ENCODE results near the gene KCND3.

KCND3 gene

GRCh38 chr1:111989531-111990025, at the start of gene KCND3:
Gene KCND3 (minus strand): TSS chr1:111989668.
- DNase-seq, result peak in 1 of 2 donors; percentile 40

DNA sequence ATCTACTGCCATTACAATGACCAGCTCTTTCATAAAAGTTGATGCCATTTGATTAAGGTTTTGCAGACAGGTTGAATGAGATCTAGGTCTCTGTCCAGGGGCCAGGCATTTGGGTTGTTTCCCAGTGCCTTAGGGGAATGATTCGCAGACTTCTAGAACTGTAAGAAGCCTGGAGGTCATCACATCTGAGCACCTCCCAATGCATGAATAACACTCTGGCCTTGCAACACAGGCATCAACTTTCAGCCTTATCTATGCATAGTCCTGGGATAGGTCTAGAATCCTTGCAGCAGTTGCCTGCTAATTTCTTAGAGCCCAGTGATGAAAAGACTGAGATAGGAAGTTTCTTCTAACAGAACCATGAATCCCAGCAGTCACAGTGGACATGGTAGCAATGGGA, 44.8 kb upstream of the KCND3 start:
- no peak for DNase-seq

DNA sequence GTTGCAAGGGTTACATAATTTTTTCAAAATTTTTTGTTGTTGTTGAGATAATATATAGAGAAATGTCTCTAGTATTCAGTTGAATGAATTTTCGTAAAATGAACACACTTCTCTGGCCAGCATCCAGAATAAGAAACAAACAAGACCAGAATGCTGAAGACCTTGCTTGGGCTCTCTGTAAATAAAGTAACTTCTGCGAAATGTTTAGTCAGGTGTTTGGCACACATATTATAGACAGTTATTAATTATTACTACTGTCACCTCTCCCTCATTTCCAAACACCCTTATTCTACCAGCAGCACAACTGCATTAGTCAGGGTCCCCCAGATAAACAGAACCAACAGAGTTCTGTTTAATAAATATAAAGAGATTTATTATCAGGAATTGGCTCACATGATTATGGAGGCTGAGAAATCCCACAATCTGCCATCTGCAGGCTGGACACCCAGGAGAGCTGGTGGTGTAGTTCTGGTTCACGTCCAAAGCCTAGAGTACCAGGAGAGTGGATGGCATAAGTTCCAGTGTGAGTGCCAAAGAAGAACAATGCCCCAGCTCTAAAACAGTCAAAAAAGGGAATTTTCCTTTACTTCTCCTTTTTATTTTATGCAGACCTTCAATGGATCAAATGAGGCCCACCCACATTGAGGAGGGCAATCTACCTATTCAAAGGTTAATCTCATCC, 44.1 kb upstream of the KCND3 start:
- DNase-seq, result no peak

- no peak for DNase-seq
Observed at GRCh38 chr1:112030157-112030556, 40.7 kb upstream of the KCND3 start.

- no peak for DNase-seq
Observed at GRCh38 chr1:112027696-112028095, 38.2 kb upstream of the KCND3 start.

DNA sequence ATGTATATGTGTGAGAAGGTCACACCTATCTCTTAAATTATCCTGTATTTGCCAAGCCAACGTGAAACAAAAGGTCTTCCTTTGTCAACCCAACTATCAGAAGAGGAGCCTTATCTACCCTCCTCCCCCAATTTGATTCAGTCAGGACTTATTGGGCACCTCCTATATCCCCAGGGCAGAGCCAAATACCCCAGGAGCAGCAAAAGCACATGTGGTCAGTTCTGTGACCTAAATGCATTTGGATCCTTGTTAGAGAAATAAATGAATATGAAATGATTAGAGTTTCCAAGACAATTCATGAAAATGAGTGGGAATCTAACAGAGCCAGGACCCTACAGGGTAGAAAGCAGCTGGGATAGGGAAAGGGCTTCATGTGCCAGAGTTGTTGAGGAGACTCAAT, 37.0 kb upstream of the KCND3 start:
- DNase-seq, result no peak

- DNase-seq, result no peak
Observed at GRCh38 chr1:112026016-112026415, 36.5 kb upstream of the KCND3 start.

DNA sequence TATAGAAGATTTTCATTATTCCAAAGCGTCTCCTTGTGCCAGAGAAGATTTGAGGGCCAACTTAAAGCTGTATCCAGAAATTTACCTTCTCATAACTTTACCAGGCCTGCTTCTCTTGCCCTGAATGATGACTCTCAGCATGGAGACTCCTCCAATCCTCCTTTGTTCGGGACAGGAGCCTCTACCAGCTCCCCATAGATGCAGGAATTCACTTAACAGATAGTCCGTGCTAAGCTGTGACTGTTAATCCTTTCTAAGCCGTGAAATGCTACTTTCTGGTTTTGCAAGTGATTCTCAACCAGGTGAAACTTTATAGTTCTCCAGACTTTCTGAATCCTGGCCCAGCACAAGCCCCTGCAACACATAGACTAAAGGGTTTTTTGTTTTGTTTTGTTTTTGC, 31.8 kb upstream of the KCND3 start:
- no peak for DNase-seq

DNA sequence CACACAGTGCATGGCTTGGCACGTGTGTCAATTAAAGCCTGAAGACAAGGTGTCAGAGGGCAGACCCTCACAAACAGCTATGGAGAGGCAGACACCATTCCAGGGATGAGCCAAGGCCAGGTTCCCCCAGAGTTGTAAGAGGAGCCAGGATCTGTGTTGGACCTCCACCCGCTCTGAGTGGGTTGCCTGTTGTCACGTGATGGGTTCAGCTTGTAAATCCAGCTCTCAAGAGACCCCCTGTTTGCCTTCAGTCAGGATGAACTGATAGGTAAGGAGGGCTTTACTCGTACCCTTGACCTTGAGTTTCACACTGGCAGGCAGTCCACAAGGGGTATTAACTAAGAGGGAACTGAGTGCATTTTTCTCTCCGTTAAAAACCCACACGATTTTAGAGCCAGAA, 27.7 kb upstream of the KCND3 start:
- no peak for DNase-seq

- no peak for DNase-seq
Observed at GRCh38 chr1:112012823-112013222, 23.4 kb upstream of the KCND3 start.

DNA sequence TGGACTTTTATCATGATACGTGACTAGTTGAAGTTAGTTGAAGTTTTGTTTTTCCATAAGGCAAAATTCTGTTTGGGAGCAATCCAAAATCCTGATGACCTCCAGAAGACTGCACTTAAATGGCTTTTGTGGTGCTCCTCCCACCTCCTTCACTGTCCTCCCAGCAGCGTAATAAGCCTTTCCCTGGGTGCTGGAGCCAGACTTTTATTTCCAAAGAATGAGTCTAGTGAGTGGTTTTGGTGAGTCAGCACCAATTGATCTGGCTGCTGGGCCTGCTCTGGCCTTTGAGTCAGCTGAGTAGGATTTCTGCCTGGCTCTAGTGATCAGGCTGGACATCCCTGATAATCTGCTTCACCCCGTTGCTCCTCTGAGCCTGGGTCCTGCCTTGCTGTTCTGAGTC, 21.7 kb upstream of the KCND3 start:
- DNase-seq, result no peak

GRCh38 chr1:112007169-112007568, 17.7 kb upstream of the KCND3 start:
- DNase-seq, result no peak

GRCh38 chr1:112006416-112007025, 17.1 kb upstream of the KCND3 start:
- no peak for DNase-seq

- DNase-seq, result no peak
Observed at GRCh38 chr1:112004076-112004475, 14.6 kb upstream of the KCND3 start.

- no peak for DNase-seq
Observed at GRCh38 chr1:112002514-112002913, 13.0 kb upstream of the KCND3 start.

GRCh38 chr1:112001436-112001835, 12.0 kb upstream of the KCND3 start:
- no peak for DNase-seq

GRCh38 chr1:112000048-112000447, 10.6 kb upstream of the KCND3 start:
- DNase-seq, result no peak

DNA sequence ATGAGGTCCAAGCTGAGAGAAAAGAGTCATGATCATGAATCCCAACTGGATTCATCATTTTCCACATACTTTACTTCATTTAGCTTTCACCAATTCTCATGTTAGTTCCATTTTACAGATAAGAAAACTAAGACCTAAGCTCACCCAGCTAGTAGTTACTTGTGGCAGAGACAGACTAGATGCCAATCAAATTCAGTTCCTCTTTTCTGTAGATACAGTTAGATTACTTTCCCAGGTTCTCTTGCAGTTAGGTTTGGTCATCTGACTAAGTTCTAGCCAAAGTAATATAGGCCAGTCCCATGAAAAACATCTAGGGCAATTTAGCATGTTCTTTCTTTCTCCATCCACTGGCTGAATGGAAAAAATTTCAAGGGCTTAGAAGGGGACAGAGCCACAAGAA, 8.9 kb upstream of the KCND3 start:
- DNase-seq, result no peak

GRCh38 chr1:111992476-111992875, 3.0 kb upstream of the KCND3 start:
- no peak for DNase-seq

DNA sequence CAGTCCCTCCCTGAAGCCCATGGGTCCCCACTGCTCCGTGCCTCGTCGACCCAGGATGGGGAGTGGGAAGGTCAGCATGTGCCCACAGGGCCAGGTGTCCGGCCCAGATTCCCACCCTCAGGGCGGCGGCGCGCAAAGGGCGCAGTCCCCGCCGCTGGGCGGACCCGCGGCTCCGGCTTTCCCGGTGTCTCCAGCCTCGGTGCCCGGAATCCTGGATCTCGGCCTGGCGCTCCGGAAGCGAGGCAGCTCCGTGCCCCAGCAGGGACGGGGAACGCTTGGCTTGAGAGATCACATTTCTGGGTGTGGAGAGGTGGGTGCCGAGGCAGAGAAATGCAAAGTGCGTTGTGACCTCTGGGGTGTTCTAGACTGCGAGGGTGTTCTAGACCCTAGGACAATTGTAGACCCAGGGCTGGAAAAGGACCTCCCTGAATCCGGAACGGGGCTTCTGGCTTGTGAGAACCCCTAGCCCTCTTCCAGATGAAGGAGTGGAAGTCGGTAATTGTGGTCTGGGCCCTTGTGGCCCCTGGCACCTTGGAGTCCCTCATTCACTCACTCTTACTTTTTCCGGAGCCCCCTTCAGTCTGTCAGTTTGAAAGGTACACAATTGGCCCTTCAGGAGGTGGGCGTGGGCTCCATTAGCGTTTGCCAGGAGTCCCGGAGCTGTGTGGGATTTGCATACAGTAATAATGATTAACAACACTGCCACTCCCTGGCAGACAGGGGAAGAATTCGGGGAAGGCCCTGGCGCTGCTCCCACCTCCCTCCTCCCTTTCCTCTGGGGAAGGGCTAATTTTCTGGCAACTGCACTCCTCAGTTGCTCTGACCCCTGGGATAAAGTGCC, 1.6 kb upstream of the KCND3 start:
- DNase-seq, result peak; percentile 60 to 61

DNA sequence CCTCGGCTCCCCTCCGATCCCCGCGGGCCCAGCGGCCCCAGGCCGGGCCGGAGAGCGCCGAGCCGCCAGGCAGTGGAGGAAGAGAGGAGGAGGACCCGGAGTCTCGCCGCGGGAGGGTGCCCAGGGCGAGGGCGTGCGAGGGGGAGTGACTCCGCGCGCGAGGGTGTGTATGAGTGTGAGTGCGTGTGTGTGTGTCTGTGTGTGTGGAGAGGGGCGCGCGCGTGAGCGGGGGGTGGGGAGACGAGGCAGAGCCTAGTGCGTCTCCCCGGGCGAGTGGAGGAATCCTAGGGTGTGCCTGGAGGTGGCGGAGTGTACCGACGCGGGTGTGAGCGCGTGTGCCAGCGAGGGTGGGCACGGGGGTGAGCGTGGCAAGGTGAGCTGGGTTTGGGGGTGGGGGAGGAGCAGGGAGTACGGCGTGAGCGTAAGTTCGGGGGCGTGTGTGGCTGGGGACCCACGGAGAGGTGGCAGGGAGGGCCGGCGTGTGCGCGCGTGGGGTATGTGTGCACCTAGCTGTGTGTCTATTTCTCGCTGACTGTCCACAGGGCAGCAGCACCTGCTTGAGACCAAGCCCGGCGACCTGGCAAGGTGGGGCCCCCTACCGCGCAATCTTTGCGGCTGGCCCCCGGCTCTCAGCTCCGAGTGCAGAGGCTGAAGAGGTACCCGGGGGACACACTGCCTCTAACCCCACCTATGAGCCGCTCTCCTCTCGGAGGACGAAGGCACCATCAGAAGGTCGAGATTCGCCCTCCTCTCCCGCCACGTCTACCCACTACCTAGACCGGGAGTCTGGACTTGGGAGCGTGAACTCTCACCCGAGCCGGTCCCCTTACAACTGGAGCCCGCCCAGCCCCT, 784 bp upstream of the KCND3 start:
- DNase-seq, result no peak

- no peak for DNase-seq
Observed at GRCh38 chr1:111988743-111989453, 570 bp downstream of the KCND3 start.
